ENCODE data around the gene RBPJL.

DNA sequence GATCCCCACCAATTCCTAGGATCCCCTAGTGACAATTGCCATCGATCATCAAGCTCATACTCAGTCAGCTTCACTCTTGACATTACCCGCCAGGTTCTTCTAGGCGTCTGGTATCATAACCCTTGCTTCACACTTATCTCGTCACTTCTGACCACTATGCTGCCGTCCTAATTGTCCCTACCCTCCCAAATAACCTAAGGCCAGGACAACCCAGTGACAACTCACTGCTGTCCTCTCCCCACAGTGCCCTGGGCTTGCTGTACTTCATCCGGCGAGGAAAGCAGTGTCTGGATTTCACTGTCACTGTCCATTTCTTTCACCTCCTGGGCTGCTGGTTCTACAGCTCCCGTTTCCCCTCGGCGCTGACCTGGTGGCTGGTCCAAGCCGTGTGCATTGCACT is 60.0 kb downstream of the RBPJL start:
- TF ChIP-seq, protein P1, sequence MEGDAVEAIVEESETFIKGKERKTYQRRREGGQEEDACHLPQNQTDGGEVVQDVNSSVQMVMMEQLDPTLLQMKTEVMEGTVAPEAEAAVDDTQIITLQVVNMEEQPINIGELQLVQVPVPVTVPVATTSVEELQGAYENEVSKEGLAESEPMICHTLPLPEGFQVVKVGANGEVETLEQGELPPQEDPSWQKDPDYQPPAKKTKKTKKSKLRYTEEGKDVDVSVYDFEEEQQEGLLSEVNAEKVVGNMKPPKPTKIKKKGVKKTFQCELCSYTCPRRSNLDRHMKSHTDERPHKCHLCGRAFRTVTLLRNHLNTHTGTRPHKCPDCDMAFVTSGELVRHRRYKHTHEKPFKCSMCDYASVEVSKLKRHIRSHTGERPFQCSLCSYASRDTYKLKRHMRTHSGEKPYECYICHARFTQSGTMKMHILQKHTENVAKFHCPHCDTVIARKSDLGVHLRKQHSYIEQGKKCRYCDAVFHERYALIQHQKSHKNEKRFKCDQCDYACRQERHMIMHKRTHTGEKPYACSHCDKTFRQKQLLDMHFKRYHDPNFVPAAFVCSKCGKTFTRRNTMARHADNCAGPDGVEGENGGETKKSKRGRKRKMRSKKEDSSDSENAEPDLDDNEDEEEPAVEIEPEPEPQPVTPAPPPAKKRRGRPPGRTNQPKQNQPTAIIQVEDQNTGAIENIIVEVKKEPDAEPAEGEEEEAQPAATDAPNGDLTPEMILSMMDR (IDR thresholded peaks at IDR 0.05), result no peak
- no peak for TF ChIP-seq POLR2A (IDR thresholded peaks at IDR 0.05)

All from uterus (tissue), 2 donors.